Epidermal melanocyte (primary cell): Measurements from ENCODE around the gene FAM149B1.
"Not testable (repeated sequence)": the region's sequence is repeated elsewhere in the genome, so short reads cannot be mapped to it uniquely, and the experiment has no call there.

ENCODE experiments used
- DNase-seq: peaks from one replicate; pipeline ENCODE4 v3.0.0; 2011; ENCODE audit warnings: low spot score; ENCODE audit not compliant: insufficient read length

Gene FAM149B1

DNA sequence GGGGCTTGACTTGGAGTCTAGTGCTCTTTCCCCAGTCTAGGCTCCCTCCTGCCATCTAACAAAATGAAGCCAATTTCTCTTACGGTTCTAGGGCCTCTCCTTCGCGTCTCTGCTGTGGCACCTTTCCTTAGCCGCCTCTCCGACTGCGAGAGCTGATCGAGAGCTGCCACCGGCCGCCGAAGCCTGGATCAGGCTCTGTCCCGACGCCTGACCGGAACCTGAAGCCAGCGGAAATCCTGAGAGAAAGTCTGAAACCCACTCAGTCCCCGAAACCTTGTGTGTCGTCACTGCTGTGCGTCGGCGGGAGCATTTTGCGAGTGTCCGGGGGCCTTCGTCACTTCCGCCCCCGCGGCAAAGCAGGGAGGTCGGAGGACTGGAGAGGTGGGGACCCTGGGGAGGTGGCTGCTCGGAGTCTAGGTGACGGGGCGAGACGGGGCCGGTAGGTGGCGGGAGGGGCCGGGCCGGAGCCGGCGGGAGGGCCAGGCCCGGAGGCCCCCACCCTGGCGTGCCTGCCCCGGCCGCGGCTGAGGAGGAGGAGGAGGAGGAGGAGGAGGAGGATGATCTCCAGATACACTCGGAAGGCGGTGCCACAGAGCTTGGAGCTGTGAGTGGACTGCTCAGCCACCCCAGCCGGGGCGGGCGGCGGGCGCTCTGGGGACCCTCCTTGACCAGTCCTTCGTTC, at the start of gene FAM149B1, which contains the start of gene ECD:
FAM149B1 (plus strand) TSS at position 337 of the 682 bp plus-strand sequence; CDS start at position 558, 221 bp downstream.
ECD (minus strand) TSS at position 226 of the 682 bp plus-strand sequence. CDS start 4,071 bp downstream, outside the sequence.
- peak; percentile 83 for DNase-seq

DNA sequence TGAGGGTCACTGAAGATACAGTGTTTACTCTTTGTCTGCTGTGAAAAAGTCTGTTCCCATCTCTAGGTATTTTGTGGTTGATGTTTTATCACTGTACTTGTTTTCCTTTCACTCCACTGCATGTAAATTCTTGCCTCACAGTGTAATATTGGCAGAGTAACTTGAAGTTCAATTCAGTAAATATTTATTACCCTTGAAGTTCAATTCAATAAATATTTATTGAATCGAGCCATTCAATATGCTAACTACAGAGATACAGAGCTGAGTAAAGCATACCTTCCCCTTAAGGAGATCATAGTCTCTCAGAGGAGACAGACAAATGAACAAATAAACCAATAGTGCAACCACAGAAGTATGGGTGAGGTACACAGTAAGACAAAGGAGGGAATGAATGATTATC, 48.5 kb upstream of the FAM149B1 start:
- DNase-seq, result no peak

DNA sequence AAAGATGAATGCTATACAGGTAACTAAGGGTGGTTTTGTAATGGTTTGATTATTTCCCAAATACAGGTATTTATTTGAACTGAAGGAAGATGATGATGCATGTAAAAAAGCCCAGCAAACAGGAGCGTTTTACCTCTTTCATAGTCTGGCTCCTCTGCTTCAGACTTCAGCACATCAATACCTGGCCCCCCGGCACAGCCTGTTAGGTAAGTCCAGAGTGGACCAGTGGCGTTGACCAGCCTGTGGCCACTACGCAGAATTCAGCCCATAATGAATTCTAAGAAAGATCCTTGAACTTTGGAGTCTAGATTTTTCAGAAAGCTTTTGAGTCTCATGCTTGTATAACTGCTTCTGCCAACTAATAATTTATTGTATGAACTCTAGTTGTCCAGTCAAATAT, 48.0 kb upstream of the FAM149B1 start:
- no peak for DNase-seq

DNA sequence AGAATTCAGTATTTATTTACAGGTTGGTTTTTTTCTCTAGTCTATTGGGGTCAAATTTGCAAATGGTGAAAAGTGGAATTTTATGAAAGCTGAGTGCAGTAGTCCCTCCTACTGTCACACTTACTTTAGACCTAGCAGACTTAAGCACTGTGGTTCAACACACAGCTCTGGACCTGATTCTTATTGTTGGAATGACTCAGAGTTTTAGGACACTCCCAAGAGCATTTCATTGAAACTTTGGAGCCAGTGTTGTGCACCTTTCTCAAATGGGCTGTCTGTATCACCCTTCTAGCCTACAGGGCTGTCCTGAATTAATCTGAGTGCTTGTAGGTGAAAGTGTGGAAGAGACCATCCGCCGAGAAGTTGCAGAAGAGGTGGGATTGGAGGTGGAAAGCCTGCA, 41.6 kb upstream of the FAM149B1 start:
- no peak for DNase-seq

DNA sequence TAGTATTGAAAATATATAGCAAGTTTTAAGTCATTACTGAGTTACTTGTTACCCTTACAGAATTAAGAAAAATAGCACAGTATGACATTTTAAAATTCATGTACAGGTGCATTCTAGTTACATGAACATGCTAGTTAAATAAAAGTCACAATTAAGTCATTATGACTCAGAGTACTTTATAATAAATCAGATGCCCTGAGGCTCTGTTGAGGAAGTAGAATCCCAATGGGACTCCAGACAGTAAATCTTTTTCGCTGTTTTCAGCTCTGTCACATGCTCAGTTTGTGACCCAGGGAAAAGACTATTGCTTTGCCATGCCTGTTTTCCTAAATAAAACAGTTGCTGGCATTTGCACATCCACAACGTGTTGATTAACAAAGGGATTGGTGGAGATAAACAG, 36.6 kb upstream of the FAM149B1 start:
- no peak for DNase-seq

DNA sequence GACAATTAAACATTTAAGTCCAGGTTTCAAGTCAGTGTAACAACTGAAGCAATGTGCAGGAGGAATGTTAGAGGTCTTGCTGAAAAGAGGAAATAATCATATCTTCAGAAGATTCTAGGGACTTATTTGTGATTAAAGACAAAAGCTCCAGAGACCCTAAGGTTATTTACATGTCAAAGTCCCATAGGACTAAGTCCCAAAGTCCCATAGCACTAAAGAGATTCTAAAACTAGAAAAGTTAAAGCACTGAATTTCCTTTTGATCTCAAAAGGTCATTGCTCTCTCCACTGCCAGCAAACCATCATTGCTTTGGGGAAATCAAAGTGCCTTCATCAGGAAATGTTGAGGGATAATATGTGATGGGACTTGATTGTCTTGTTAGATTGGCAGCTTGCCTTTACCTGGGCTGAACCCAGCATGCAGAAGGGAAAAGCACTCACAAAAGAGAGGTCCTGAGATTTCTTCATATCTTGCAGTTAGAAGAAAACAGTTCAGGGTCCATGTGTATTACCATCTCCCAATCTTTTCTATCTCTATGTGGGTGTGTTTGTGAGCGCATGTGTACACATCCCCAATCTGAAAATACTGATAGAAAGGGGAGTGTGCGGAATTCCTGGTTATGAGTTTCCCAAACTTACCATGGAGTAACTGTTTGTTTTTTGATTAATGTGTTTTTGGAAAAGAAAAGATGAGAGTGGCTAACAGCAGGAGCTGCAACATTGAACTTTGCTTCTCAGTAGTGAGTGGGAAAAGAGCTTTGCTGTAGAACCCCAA, 35.8 kb upstream of the FAM149B1 start:
- DNase-seq, result no peak

DNA sequence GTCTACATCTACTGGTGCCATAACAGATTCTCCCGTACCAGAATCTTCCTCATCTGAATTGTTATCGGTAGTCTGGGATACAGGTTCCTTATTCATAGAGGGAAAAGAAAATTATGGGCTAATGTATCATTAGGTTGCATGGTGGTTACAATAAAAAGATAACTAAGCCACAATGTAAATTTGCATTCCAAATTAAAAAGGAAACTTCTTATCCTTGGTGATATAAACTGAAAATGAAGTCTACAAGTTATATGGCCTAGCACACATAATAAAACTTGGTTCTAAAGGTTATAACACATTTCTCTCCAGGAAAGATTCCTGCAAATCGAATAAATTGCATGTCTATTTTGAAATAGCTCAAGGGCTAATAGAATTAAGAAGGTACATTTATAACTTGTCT, 33.2 kb upstream of the FAM149B1 start:
- no peak for DNase-seq

DNA sequence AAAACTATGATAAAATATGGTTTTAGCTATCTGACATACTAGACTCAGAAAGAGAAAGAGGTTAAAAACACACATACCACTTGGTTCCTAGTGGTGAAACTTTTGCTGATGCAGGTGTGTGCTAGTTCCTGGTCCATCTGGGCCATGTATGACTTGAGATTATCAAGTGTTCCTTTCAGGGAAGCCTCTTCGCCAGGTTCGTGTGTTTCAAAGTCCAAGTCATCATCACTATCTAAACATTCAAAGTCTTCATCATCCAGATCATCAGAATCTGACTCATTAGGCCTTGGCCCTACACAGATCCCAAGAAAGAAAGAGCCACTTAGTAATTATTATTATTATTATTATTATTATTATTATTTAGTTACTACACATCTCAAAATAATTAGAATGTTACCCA, 31.3 kb upstream of the FAM149B1 start:
- no peak for DNase-seq

DNA sequence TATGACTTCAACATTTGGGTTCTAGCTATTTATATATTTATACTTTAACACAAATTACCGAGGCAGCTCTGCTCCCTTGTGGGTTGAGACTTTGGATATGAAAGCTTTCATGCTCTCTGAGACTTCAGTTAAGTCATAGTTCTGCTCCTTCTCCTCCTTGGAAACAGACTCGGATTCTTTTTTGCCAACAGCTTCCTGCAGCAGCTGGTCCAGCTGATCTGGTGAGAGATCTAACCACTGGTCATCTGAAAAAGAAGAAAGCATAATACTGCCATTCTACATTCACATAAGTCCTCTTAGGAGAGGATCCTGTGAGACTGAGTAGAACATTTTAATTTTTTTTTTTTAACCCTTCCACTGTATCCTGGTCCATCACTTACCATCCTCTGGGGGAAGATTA, 28.7 kb upstream of the FAM149B1 start:
- peak; percentile 46 for DNase-seq

DNA sequence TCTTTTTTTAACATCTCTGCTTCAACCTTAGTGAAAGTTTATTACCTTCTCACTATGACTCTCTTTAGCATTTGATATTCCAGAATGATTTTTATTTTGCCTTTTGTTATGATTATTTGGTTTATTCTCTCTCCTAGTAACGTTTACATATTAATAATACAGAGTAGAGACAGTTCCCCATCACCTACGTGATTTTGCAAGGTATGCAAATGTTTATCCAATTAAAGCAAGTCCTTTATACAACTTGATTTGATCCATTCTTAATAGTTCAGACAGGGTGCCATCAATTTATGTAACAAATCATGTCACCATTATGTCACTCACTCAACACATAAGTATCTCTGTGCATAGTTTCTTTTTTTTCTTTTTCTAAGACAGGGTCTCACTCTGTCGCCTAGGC, 26.3 kb upstream of the FAM149B1 start:
- no peak for DNase-seq

DNA sequence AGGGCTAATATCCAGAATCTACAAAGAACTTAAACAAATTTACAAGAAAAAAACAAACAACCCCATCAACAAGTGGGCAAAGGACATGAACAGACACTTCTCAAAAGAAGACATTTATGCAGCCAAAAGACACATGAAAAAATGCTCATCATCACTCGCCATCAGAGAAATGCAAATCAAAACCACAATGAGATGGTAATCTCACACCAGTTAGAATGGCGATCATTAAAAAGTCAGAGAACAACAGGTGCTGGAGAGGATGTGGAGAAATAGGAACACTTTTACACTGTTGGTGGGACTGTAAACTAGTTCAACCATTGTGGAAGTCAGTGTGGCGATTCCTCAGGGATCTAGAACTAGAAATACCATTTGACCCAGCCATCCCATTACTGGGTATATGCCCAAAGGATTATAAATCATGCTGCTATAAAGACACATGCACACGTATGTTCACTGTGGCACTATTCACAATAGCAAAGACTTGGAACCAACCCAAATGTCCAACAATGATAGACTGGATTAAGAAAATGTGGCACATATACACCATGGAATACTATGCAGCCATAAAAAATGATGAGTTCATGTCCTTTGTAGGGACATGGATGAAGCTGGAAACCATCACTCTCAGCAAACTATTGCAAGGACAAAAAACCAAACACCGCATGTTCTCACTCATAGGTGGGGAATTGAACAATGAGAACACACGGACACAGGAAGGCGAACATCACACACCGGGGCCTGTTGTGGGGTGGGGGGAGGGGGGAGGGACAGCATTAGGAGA, 17.1 kb upstream of the FAM149B1 start:
- DNase-seq, result not testable (repeated sequence)

DNA sequence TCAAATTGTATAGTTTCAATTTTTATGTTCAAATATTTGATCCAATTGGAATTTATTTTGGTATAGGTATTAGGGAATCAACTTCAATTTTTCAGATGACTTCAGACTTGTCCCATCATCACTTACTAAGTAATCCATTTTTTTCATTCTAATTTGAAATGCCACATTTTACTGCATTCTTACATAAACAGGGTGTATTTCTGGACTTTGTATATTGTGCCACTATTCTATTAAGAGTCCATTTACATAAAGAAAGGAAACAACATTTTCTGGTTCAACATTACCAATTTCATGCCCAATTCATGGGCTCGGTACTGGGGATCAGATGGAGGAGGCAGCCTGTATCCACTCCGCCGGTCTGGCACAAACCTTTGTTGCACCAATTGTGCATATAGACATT, 15.9 kb upstream of the FAM149B1 start:
- DNase-seq, result no peak

DNA sequence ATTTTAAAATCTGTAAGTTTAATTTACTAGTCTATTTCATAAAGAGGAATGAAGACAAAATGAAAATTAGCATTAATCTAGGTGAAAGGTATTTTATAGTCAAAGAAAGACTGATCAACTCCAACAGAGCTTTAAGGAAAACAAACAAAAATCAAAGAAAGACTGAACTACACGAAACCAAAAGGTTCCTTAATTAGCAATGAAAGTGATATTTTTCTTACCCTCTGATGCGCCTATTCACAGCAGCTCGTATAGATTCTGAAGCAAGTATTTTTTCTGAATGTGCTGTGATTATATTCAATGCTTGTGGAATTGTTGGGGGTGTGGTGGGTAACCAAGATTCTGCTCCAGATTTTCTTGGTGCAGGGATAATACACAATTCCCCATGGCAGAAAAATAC, 11.9 kb upstream of the FAM149B1 start:
- no peak for DNase-seq

DNA sequence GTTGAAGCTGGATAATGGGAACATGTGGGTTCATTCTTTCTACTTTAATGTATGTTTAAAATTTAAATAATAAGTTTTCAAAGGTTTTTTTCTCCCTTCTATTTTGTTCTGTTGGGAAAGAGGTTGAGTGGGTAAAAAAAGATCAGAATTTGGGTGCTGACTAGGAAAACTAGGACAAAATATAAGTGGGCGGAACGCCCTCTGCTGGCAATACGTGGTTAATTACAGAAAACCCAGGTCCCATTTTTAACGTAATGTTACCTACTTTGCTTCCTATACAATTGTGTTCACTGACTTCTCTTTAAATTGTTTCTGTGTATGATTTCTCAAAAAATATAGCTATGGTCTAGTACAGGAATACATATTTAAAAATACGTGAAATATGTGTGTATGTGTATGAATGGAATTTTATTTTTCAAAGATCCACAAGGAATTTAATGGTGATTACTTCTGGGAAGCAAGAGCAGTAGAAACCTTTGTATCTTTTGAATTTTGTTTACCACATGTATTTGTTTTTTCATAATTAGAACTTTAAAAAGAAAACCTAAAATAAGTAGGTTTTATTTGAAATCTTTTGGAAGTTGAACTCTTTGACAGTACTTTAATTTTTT, 8.8 kb upstream of the FAM149B1 start:
- peak; percentile 31 for DNase-seq

DNA sequence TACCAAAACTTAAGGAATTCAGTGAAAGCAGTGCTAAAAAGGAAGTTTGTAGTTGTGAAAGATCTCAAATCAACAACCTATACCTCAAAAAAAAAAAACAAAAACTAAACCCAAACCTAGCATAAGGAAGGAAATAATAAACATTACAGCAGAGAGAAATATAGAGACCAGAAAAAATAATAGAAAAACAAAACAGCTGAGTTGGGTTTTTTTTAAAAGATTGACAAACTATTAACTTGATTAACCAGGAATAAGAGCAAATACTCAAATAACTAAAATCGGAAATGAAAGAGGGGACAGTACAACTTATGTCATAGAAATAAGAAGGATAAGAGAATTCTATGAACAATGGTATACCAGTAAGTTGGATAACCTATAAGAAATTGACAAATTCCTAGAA, 6.8 kb upstream of the FAM149B1 start:
- no peak for DNase-seq

DNA sequence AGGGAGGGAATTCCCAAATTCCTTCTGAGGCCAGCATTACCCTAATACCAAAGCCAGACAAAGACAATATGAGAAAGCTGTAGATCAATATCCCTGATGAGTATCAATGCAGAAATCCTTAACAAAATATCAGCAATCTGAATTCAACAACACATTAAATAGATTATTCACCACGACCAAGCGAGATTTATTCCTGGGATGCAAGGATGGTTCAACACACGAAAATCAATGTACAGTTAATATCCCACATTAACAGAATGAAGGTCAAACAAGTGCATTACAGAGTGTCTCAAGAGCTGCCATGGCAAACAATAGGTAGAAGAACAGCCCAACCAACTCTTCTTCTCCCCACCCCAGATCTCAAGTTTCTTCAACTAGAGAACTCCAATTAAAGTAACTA, 6.3 kb upstream of the FAM149B1 start:
- no peak for DNase-seq

DNA sequence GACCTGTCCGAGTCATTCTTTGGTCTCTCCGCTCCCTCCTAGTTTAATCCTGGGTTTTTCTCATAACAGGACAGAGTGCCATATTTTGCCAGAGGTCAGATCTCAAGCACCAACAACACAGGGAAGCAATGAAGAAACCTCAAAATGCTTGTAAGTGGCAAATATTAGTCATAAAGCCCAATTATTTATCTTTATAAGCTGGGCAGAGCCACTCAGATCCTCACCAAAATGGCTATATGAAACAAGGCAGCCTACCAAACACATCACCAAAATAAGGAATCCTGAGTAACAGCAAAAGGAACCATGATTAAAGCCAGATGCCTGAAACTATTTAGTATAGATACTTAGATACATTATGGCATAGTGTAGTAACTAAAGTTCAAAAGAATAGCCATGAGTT, 4.8 kb upstream of the FAM149B1 start:
- no peak for DNase-seq

DNA sequence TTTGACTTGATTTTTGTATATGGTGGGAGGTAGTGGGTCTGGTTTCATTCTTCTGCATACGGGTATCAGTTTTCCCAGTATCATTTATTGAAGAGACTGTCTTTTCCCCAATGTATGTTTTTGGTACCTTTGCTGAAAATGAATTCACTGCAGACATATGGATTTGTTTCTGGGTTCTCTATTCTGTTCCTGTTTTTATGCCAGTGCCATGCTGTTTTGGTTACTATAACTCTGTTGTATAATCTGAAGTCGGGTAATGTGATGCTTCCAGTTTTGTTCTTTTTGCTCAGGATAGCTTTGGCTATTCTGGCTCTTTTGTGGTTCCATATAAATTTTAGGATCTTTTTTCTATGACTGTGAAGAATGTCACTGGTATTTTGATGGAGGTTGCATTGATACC, 947 bp upstream of the FAM149B1 start:
- DNase-seq, result no peak

DNA sequence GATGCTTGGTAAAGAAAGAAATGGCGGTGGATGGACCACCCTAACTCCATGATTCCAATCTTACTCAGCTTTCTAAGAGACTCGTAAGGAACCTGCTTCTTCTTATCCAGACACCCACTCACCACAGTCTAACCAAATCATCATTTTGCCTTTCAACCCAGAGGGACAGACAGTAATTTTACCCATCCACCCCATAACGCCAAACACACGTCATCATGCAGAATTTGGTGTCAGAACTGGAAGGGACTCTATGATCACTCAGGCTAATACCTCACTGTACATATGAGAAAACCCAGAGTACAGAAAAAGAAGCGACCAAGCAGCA, 499 bp upstream of the FAM149B1 start:
- DNase-seq, result no peak

DNA sequence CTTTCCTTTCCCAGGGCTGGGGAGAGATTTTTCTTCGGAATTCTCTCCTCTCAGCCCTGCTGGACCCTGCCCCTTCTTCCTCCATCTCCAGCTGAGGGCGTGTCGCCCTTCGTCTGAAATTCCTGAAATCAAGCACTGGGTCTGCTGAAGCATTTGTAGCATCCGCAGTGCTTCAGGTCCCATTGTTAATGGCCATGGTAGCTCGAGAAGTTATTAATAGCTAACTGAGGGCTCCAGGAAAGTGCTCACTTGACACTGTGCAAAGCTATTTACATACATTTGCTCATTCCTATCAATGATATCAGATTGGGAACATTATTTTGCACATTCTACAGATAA, 515 bp downstream of the FAM149B1 start:
- no peak for DNase-seq

DNA sequence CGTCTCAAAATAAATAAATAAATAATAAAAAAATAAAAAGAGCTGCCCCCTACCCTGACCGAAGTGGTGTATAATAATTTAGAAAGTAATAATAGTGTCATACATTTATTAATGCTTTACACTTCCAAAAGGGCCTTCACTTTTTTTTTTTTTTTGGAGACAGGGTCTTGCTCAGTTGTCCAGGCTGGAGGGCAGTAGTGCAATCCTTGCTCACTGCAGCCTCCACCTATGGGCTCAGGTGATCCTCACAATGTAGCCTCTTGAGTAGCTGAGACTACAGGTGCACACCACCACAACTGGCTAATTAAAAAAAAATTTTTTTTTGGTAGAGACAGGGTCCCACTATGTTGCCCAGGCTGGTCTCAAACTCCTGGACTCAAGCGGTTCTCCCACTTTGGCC, 1.4 kb downstream of the FAM149B1 start:
- no peak for DNase-seq

DNA sequence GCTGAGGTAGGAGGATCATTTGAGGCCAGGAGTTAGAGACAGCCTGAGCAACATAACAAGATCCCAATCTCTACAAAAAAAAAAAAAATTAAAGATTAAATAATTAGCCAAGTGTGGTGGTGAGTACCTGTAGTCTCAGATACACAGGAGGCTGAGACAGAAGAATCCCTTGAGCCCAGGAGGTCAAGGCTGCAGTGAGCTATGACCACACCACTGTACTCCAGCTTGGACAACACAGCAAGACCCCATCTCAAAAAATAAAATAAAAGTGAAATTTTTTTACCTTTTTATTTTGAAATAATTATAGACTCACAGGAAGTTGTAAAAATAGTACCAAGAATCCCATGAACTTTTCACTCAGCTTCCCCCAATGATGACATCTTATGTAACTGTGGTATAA, 4.9 kb downstream of the FAM149B1 start:
- DNase-seq, result no peak
